Left hindlimb (tissue), 1 donor: Measurements from ENCODE around the gene CCL17.
"Not testable (repeated sequence)": the region's sequence is repeated elsewhere in the genome, so short reads cannot be mapped to it uniquely, and the experiment has no call there.

Experiments
- DNase-seq: peaks from one replicate; pipeline ENCODE4 v3.0.0-alpha.2; 2018

Gene CCL17

GRCh38 chr16:57379579-57379978, 25.0 kb upstream of the CCL17 start:
- DNase-seq: no peak

- DNase-seq: no peak
These were observed 23.7 kb upstream of the CCL17 start for GRCh38 chr16:57380671-57381462.

- no peak for DNase-seq
These were observed 22.6 kb upstream of the CCL17 start for GRCh38 chr16:57381791-57382534.

- no peak for DNase-seq
These were observed 21.9 kb upstream of the CCL17 start for GRCh38 chr16:57382535-57383275.

GRCh38 chr16:57383276-57384247, 21.0 kb upstream of the CCL17 start:
- DNase-seq: no peak

GRCh38 chr16:57384248-57385070, 20.1 kb upstream of the CCL17 start:
- DNase-seq: no peak

GRCh38 chr16:57385083-57385482, 19.5 kb upstream of the CCL17 start:
- DNase-seq: no peak

- DNase-seq: no peak
These were observed 18.1 kb upstream of the CCL17 start for GRCh38 chr16:57386381-57386951.

GRCh38 chr16:57387598-57388354, 16.8 kb upstream of the CCL17 start:
- DNase-seq: no peak

- no peak for DNase-seq
These were observed 16.0 kb upstream of the CCL17 start for GRCh38 chr16:57388359-57389086.

- DNase-seq: no peak
These were observed 15.5 kb upstream of the CCL17 start for GRCh38 chr16:57389087-57389468.

GRCh38 chr16:57390636-57391295, 13.8 kb upstream of the CCL17 start:
- no peak for DNase-seq

- DNase-seq: no peak
These were observed 13.3 kb upstream of the CCL17 start for GRCh38 chr16:57391300-57391699.

GRCh38 chr16:57391708-57392107, 12.9 kb upstream of the CCL17 start:
- no peak for DNase-seq

- no peak for DNase-seq
These were observed 11.9 kb upstream of the CCL17 start for GRCh38 chr16:57392694-57393093.

- no peak for DNase-seq
These were observed 10.1 kb upstream of the CCL17 start for GRCh38 chr16:57394444-57394843.

- no peak for DNase-seq
These were observed 9.5 kb upstream of the CCL17 start for GRCh38 chr16:57395026-57395425.

- DNase-seq: no peak
These were observed 7.8 kb upstream of the CCL17 start for GRCh38 chr16:57396786-57397185.

- not testable (repeated sequence) for DNase-seq
These were observed 7.1 kb upstream of the CCL17 start for GRCh38 chr16:57397493-57397892.
